IPS-18a (cell line): Measurements from ENCODE around the gene CRIP1.

Experiments used
- H3K27ac ChIP-seq: one replicate; pipeline ENCODE4 v1.5.1; 2013; ENCODE audit warnings: low read length
- H3K27me3 ChIP-seq: one replicate; pipeline ENCODE4 v1.6.1; 2013; ENCODE audit warnings: mild to moderate bottlenecking, low read length; ENCODE audit not compliant: control insufficient read depth, insufficient read depth
- H3K36me3 ChIP-seq: one replicate; pipeline ENCODE4 v1.6.1; 2013; ENCODE audit warnings: low read depth, low read length; ENCODE audit not compliant: control insufficient read depth
- H3K4me1 ChIP-seq: one replicate; pipeline ENCODE4 v1.6.1; 2013; ENCODE audit warnings: low read depth, low read length; ENCODE audit not compliant: control insufficient read depth
- H3K4me3 ChIP-seq: one replicate; pipeline ENCODE4 v1.5.1; 2013; ENCODE audit warnings: low read length
- H3K9ac ChIP-seq: one replicate; pipeline ENCODE4 v1.6.1; 2013; ENCODE audit warnings: mild to moderate bottlenecking, low read length, moderate library complexity
- H3K9me3 ChIP-seq: one replicate; pipeline ENCODE4 v1.6.1; 2013; ENCODE audit warnings: low read depth, low read length; ENCODE audit not compliant: control insufficient read depth

Gene CRIP1

DNA sequence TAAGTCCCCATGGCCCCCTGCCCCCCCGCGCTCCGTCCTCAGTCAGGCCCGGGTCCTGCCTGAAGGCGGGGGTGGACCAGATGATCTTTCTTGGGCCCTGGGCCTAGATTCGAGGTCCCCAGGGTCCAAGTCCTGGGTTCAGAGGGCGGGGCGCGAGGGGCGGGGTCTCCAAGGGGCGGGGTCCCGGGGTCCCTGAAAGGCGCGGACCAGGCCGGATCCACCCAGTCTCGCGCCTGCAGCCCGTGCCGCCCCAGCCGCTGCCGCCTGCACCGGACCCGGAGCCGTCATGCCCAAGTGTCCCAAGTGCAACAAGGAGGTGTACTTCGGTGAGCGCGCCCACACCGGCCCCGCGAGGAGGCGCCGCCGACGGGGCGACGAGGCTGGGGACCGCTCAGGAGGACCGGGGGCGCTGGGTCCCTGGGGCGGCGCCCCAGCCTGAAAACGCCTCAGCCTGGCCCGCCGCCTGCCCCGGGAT is 325 bp downstream of the CRIP1 start:
- Histone ChIP-seq H3K27ac (no peak overlapping the region), H3K4me3 (peak overlapping the region; percentile 27), H3K4me1 (peaks cover 8% of the 10 kb centered on the region), H3K9me3 (no peaks in the 10 kb centered on the region), H3K36me3 (no peaks in the 10 kb centered on the region), H3K9ac (no peak overlapping the region), H3K27me3 (peaks cover 72% of the 10 kb centered on the region)

DNA sequence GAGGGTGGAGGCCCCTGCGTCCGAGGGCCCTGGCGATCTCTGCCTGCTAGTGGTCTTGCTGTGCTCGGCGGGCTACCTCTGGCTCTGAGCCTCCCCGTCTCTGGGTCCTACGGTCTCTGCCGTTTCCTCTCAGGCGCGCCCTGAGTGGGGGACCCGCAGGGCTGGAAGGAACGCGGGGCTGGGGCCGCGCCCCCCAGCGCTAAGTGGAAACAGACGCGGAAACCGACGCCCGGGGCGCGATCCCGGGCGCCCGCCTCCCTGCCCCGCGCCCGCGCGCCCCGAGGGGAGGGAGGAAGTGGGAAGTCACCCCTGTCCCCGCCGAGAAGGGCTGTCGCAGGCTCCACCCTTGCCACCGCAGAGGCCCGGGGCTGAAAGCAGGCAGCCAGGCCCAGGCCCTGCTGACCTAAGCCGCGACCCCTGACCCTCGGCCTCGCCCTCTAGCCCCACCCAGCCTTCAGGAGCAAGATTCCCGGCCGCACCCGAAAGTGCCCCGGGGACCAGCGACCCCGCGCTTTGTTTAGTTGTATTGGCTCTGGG is 831 bp downstream of the CRIP1 start:
- Histone ChIP-seq H3K36me3 (no peaks in the 10 kb centered on the region), H3K4me1 (peaks cover 4% of the 10 kb centered on the region), H3K27ac (no peak overlapping the region), H3K9me3 (no peaks in the 10 kb centered on the region), H3K27me3 (peaks cover 66% of the 10 kb centered on the region), H3K4me3 (peak overlapping the region; percentile 27), H3K9ac (no peak overlapping the region)

DNA sequence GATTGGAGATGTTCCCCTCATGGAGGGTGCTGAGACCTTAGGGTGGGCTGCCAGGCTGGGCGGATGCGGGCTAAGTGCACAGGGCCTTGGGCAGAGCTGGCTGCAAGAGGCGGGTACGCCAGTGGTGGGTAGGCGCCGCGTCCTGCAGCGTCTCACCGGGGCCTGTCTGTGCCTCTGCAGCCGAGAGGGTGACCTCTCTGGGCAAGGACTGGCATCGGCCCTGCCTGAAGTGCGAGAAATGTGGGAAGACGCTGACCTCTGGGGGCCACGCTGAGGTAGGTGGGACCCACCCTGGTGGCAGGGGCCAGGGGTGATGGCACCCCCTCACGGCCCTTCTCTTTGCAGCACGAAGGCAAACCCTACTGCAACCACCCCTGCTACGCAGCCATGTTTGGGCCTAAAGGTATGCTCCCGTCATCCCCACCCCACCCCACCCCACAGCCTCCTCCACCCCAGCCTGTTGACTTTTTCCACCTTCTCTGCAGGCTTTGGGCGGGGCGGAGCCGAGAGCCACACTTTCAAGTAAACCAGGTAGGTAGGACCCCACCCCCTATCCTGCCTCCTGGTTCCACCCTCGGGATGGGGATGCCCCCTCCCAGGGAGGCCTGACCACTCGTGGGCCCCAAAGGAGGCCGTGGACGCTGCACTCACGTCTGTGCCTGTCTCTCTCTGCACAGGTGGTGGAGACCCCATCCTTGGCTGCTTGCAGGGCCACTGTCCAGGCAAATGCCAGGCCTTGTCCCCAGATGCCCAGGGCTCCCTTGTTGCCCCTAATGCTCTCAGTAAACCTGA is 1.5 kb downstream of the CRIP1 start:
- peaks cover 4% of the 10 kb centered on the region for H3K4me1 ChIP-seq
- H3K27ac ChIP-seq, result no peak overlapping the region
- H3K9ac ChIP-seq, result no peak overlapping the region
- H3K4me3 ChIP-seq, result no peak overlapping the region
- no peaks in the 10 kb centered on the region for H3K9me3 ChIP-seq
- H3K36me3 ChIP-seq, result no peaks in the 10 kb centered on the region
- H3K27me3 ChIP-seq, result peaks cover 60% of the 10 kb centered on the region

DNA sequence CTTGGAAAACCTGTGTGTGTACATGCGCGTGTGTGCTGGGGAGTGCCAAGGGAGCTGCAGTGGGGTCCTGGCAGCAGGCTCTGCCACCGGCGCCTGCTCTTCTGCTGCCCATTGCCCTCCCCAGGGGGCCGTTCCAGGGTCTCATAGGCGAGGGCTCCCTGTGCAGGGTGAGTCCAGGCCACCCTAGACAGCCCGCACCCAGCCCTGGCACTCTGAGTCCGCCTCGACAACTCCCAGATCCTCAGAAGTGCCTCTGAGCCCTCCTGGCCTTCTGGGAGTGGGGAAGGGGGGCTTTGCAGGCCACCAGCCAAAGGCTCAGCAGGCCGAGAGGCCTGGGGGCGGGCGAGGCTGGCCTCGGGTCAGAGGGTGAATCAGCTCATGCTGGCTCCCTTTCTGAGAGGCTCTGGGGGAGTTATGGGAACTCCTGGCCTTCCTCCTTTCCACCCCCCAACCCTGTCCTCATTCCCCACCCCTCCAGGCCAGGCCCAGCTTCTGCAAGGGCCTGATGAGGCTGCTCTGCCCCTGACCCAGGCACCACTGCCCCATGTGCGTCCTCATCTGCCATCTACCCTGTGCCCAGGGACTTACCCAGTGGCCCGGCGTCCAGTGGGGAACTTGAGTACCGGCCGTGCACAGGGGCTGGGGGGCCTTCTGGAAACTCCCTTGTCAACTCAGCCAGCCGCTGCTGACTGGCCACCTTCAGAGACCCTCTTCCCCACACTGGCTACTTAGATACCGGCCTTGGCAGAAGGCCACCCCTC is 2.3 kb downstream of the CRIP1 start:
- Histone ChIP-seq H3K27ac (no peak overlapping the region), H3K9me3 (no peaks in the 10 kb centered on the region), H3K9ac (no peak overlapping the region), H3K4me1 (peaks cover 4% of the 10 kb centered on the region), H3K36me3 (no peaks in the 10 kb centered on the region), H3K27me3 (peaks cover 56% of the 10 kb centered on the region), H3K4me3 (no peak overlapping the region)

DNA sequence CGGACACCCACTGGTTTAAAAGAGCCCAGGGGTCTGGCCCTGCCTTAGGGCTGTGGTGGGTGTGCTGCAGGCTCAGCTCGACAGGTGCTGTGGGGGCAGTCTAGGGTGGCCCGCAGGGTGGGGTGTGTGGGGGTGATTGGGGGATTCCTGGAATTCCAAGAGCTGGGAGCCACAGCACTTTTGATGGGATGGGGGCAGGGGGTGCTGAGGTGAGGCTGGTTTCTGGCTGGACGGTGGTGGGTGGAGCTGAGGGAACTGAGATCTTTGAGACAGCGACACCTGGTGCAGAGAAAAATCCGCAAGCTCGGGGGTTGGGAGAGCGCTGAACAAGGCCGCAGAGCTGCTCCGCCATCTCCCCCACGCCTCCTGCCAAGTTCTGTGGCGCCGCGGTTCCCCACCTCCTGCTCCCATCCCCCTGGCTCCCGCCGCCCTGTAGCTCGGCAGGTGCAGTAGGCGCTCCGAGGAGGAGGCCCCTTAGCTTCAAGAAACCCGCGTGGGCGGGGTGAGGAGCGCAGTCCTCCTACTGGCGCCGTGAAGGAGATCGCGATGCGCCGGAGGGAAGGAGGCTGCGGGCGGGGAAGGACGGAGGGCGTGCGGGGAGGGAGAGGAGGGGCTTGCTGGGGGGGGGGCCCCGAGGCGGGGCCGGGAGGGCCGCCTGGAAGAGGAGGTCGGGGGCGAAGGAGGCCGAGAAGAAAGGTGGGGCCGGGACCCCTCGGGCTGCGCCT is 3.0 kb downstream of the CRIP1 start:
- H3K4me1 ChIP-seq, result peaks cover 4% of the 10 kb centered on the region
- no peak overlapping the region for H3K27ac ChIP-seq
- H3K9ac ChIP-seq, result no peak overlapping the region

DNA sequence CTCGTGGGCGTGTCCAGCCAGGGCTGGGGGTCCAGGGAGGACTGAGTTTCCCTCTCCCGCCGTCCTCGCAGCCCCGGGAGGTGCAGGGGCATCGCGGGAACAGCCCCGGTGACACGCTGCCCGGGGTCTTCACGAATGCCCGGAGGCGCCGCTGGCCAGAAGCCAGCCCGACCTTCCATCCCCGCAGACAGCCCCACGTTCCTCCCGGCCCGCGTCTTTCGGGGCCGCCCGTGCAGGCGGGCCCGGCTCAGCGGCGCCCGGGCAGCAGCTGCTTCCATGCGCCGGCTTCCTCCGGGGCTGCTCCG is 3.5 kb downstream of the CRIP1 start:
- no peak overlapping the region for H3K27ac ChIP-seq
- H3K9me3 ChIP-seq, result no peaks in the 10 kb centered on the region
- peak overlapping the region; percentile 38 for H3K9ac ChIP-seq
- no peaks in the 10 kb centered on the region for H3K36me3 ChIP-seq
- peaks cover 44% of the 10 kb centered on the region for H3K27me3 ChIP-seq
- peak overlapping the region; percentile 51 for H3K4me3 ChIP-seq
- peaks cover 4% of the 10 kb centered on the region for H3K4me1 ChIP-seq

More for the DNA sequence above, 3.0 kb downstream of the CRIP1 start:
- H3K4me3 ChIP-seq, result peak overlapping the region; percentile 51
- H3K27me3 ChIP-seq, result peaks cover 50% of the 10 kb centered on the region
- no peaks in the 10 kb centered on the region for H3K36me3 ChIP-seq
- no peaks in the 10 kb centered on the region for H3K9me3 ChIP-seq

DNA sequence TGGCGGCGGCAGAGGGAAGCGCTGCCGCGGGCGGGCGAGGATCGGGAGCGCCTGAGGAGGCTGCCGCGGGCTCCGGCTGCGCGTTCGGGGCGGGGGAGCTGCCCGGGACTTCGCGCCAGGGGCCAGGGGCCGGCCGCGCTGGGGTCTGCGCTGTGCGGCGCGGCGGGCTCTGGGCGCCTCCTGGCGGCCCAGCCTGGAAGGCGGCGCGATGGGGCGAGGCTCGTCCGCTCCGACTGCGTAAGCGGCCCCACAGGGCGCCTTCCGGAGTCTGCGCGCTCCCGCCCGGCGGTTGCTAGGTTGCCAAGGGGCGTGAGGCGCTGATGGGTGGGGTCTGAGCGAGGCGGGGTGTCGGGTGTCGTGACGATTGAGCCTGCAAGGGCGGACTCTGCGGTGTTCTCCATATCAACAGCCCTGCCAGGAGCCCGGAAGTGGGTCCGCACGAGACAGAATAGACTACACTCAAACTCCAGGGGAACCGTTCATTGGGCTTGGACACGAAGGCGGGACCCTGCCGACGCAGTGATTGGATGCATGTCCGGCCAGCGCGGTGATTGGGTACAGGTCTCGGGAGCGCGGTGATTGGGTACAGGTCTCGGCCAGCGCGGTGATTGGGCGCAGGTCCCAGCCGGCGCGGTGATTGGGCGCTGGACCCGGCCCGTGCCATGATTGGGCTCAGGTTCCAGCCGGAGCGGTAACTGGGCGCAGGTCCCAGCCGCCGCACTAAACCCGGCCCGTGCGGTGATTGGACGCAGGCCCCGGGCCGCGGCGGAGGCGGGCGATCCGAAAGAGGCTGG is 4.1 kb downstream of the CRIP1 start, which contains the start of gene TEDC1:
TEDC1 (plus strand) TSS at position 675 of the 794 bp plus-strand sequence. CDS start 130 bp downstream, outside the sequence.
- Histone ChIP-seq H3K9ac (peak within 1 kb of the TSS; percentile 74), H3K4me1 (peaks cover 4% of the 10 kb centered on the region), H3K36me3 (no peaks in the 10 kb centered on the region), H3K27ac (peak within 1 kb of the TSS; percentile 53), H3K4me3 (peak within 1 kb of the TSS; percentile 76), H3K9me3 (no peaks in the 10 kb centered on the region), H3K27me3 (peaks cover 39% of the 10 kb centered on the region)

DNA sequence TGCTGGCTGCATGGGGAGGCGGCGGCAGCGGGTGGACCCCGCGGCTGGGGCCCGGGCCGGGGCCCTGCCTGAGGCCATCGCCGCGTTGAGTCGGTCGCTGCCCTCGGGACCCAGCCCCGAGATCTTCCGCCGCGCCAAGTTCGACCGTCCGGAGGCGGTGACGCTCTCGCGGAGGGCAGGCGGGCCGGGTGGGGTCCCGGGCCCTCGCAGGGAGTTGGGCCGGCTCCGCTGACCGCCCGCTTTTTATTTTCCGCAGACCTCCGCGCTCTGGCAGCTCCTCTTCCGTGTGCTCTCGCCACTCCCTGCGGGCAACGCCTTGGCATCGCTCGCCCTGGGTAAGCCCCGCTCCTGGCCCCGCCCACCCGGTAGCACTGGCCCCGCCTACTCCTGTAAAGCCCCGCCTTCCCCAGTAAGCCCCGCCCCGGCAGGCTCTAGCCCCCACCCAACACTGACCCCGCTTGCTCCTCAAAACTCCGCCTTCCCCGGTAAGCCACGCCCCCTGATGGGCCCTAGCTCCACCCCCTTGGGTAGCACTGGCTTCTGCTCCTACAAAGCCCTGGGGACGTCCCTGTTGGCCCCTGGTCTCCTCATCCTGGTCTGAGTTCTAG is 4.8 kb downstream of the CRIP1 start:
- Histone ChIP-seq H3K4me1 (peaks cover 4% of the 10 kb centered on the region), H3K27me3 (peaks cover 32% of the 10 kb centered on the region), H3K27ac (peak overlapping the region; percentile 53), H3K4me3 (peak overlapping the region; percentile 76), H3K9me3 (no peaks in the 10 kb centered on the region), H3K9ac (peak overlapping the region; percentile 74), H3K36me3 (no peaks in the 10 kb centered on the region)

DNA sequence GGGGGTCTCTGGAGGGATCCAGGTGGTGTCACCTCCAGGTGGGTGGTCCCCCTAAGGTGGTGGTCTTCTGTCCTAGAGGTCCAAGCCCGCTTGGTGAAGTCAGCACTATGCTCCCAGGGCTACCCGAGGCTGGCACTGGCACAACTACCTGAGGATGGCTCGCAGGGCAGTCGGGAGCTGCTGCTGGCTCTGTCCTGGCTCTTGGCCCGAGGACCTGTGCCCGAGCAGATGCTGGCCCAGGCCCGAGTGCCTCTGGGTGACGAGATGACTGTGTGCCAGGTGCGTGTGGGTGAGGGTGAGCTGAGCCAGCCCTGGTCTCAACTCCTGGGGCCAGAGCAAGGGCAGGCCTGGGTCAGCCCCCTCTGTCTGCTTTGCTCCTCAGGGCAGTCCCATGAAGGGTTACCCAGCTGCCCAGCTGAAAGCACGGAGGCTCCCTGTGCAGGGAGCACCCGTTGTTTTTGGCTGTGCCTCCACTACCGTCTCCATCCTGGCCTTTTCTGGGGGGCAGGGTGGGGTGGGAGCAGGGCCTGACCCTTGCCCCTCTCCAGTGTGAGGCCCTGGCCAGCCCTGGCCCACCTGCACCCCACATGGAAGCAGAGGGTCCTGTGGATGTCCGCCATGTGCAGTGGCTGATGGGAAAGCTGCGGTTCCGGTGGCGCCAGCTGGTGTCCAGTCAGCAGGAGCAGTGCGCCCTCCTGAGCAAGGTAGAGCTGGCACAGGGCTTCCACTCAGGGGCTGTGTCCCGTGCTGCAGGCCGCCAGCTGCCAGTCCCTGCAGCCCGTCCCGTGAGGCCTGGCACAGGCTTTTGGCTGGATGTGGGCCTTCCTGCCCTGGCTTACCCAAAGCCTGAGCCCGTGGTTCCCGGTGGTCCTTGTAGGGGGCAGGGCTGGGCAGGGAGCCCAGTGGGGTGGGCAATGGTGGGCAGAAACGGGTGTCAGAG is 5.6 kb downstream of the CRIP1 start:
- H3K27me3 ChIP-seq, result peaks cover 24% of the 10 kb centered on the region
- H3K4me1 ChIP-seq, result peaks cover 4% of the 10 kb centered on the region
- no peak overlapping the region for H3K27ac ChIP-seq
- H3K9ac ChIP-seq, result no peak overlapping the region
- no peaks in the 10 kb centered on the region for H3K9me3 ChIP-seq
- H3K36me3 ChIP-seq, result no peaks in the 10 kb centered on the region
- H3K4me3 ChIP-seq, result peak overlapping the region; percentile 76
